AG09319 (cell line): ENCODE measurements around the gene PRKG1.

Experiments
- DNase-seq: peaks from one replicate; pipeline ENCODE4 v3.0.0-alpha.2; 2010; ENCODE audit warnings: low read depth; ENCODE audit errors: extremely low read depth
- CTCF ChIP-seq: IDR thresholded peaks from 2 replicates; pipeline ENCODE4 v1.5.1; 2011; ENCODE audit warnings: low read depth, mild to moderate bottlenecking, inconsistent platforms, low read length, moderate library complexity

Gene PRKG1

GRCh38 chr10:51224671-51225161, 150.4 kb downstream of the PRKG1 start:
- TF ChIP-seq CTCF = no peak
- DNase-seq = peak; percentile 83

- no peak for TF ChIP-seq CTCF
- DNase-seq = no peak
Observed at GRCh38 chr10:51227897-51228713, 153.8 kb downstream of the PRKG1 start.

GRCh38 chr10:51228714-51229100, 154.4 kb downstream of the PRKG1 start:
- no peak for DNase-seq
- TF ChIP-seq CTCF = no peak

DNA sequence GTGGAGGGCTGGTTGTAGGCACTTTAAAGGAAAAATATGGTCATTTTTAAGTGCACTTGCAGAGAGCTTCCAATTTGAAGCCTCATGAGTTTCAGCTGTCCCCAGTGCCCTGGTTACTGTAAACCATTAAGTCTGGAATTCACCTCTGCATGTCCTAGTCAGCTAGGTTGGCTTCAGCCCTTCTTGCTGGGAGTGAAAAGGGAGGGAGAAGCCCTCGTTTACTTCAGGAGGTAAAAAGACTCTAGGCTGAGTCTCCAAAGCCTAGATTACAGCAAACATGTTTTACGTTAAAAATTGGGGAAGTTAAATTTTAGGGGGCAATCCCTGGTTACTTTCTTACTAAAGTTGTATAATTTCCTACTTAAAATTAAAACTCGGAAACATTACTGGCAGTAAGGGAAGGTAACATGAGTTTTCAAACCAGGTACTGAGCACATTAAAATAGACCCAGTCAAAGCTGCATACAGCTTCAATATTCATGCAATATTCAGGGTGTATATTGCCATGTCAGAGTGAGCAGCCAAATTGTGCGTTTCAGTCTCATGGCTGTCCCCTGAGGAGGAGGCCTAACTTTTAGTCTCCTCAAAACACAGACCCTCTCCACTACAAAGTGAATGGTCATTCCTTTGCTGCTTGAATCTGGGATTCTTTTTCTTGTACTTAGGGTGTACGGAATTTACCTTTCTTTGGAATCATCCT, 156.7 kb downstream of the PRKG1 start:
- TF ChIP-seq CTCF = no peak
- no peak for DNase-seq

- no peak for TF ChIP-seq CTCF
- DNase-seq = no peak
Observed at GRCh38 chr10:51231754-51232153, 157.5 kb downstream of the PRKG1 start.

DNA sequence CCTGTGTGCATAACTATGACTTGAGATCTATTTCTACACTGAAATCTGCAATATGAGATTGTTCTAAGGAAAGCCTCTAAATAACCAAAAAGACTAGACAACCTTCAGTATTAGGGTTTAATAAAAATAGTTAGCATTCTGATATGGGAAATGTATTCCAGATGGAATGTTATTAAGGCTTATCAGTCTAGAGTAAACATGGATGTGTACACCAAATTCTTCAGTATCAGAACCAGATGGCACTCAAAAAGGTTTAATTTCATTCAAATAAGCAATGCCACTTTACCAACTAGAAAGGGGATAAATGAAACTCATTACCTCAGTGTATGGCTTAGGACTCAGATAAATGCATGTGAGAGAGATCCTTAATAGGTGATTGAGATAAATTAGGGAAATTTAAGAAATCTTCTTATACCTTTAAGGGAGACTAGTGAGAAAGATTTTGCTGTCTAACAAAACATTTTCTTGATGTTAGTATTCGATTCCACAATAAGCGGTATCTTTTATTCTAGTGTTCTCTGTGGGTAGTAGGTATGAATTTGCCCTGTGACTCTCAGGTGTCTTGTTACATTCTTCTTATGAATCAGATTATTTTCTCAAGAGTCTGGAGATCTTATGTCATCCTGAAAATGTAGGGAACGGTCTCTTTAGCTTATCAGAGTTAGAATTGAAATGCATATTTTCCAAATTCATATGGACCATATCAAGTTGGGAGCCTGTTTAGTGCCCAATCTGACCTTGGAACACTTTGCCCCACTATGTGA, 159.2 kb downstream of the PRKG1 start:
- TF ChIP-seq CTCF = no peak
- DNase-seq = no peak
